Measurements from ENCODE around the gene PHETA1. TPM values are rescaled to one million over a fixed set of nuclear protein-coding genes. Genes with fewer than 3 reads are reported as not detected.

The PHETA1 gene
- total and polyA plus RNA-seq, 2 of the 13 experiments (the other 11 are each of a cell fraction or from before 2014, with no cell fraction given) = 11.3 to 20.8 TPM

DNA sequence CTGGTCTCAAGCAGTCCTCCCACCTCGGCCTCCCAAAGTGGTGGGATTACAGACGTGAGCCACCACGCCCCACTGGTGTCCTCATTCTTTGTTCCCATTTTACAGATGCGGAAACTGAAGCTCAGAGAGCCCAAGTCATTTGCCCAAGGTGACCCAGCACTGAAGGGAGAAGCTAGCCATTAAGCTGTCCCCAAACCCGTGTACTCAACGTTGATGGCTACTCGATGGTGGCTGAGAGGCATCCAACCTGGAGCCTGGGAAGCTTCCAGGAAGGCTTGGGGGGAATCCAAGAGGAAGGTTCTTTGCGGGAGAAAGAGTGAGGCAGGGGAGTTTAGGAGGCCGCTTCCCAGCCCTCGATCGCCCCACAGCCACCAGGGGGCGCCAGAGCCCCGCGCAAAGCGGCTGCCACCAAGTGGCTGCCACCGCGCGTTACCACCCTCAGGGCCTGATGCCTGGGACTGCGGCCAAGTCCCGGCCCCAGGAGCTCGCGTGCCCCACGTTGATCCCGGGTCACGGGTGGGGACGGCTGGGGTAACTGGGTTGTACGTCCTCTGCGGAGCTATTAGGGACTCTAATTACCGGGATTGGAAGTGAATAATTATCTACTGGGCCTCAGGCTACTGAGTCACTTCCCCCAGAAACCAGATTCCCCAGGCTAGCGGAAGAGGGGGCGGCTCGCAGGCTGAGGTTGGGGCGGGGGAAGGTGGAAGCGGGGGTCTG lies 28.0 kb upstream of the PHETA1 start (continued):
- TF ChIP-seq, protein P1, sequence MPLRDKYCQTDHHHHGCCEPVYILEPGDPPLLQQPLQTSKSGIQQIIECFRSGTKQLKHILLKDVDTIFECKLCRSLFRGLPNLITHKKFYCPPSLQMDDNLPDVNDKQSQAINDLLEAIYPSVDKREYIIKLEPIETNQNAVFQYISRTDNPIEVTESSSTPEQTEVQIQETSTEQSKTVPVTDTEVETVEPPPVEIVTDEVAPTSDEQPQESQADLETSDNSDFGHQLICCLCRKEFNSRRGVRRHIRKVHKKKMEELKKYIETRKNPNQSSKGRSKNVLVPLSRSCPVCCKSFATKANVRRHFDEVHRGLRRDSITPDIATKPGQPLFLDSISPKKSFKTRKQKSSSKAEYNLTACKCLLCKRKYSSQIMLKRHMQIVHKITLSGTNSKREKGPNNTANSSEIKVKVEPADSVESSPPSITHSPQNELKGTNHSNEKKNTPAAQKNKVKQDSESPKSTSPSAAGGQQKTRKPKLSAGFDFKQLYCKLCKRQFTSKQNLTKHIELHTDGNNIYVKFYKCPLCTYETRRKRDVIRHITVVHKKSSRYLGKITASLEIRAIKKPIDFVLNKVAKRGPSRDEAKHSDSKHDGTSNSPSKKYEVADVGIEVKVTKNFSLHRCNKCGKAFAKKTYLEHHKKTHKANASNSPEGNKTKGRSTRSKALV (CRISPR knock-in tag; IDR thresholded peaks at IDR 0.05) = no peak
- TF ChIP-seq, protein P2, sequence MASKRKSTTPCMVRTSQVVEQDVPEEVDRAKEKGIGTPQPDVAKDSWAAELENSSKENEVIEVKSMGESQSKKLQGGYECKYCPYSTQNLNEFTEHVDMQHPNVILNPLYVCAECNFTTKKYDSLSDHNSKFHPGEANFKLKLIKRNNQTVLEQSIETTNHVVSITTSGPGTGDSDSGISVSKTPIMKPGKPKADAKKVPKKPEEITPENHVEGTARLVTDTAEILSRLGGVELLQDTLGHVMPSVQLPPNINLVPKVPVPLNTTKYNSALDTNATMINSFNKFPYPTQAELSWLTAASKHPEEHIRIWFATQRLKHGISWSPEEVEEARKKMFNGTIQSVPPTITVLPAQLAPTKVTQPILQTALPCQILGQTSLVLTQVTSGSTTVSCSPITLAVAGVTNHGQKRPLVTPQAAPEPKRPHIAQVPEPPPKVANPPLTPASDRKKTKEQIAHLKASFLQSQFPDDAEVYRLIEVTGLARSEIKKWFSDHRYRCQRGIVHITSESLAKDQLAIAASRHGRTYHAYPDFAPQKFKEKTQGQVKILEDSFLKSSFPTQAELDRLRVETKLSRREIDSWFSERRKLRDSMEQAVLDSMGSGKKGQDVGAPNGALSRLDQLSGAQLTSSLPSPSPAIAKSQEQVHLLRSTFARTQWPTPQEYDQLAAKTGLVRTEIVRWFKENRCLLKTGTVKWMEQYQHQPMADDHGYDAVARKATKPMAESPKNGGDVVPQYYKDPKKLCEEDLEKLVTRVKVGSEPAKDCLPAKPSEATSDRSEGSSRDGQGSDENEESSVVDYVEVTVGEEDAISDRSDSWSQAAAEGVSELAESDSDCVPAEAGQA (IDR thresholded peaks at IDR 0.05; ENCODE audit: low read depth) = no peak
- TF ChIP-seq, protein P2 (CRISPR knock-in tag; IDR thresholded peaks at IDR 0.05; ENCODE audit: borderline replicate concordance) = no peak
- TF ChIP-seq, protein P3, sequence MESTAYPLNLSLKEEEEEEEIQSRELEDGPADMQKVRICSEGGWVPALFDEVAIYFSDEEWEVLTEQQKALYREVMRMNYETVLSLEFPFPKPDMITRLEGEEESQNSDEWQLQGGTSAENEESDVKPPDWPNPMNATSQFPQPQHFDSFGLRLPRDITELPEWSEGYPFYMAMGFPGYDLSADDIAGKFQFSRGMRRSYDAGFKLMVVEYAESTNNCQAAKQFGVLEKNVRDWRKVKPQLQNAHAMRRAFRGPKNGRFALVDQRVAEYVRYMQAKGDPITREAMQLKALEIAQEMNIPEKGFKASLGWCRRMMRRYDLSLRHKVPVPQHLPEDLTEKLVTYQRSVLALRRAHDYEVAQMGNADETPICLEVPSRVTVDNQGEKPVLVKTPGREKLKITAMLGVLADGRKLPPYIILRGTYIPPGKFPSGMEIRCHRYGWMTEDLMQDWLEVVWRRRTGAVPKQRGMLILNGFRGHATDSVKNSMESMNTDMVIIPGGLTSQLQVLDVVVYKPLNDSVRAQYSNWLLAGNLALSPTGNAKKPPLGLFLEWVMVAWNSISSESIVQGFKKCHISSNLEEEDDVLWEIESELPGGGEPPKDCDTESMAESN (CRISPR knock-in tag; conservative IDR thresholded peaks at IDR 0.05) = peak; percentile 47; the same call in 1 of the 2 replicates
- TF ChIP-seq AGO1 (IDR thresholded peaks at IDR 0.05; ENCODE audit: low read depth, low read length, poor library complexity, severe bottlenecking) (no peak), ZNF792 (CRISPR knock-in tag; IDR thresholded peaks at IDR 0.05) (no peak), SALL1 (CRISPR knock-in tag; IDR thresholded peaks at IDR 0.05) (peak; percentile 70; the same call in 1 of the 2 replicates), FOXP1 (IDR thresholded peaks at IDR 0.05) (no peak), FOXP1 (CRISPR knock-in tag; IDR thresholded peaks at IDR 0.05) (no peak), MTA1 (CRISPR knock-in tag; IDR thresholded peaks at IDR 0.05; ENCODE audit: borderline replicate concordance) (peak; percentile 63; the same call in 1 of the 2 replicates), KMT2B (CRISPR knock-in tag; IDR thresholded peaks at IDR 0.05) (0 out of 2 replicates have a peak, but pooled peaks have one; percentile 19), ATM (IDR thresholded peaks at IDR 0.05; ENCODE audit: borderline replicate concordance) (no peak), NR2C2 (CRISPR knock-in tag; IDR thresholded peaks at IDR 0.05; ENCODE audit: borderline replicate concordance) (no peak), FIP1L1 (IDR thresholded peaks at IDR 0.05; ENCODE audit: borderline replicate concordance, insufficient read depth, low read depth, low read length) (no peak), ERF (CRISPR knock-in tag; IDR thresholded peaks at IDR 0.05) (peak; percentile 61; the same call in 1 of the 2 replicates)
- TF ChIP-seq, protein P4, sequence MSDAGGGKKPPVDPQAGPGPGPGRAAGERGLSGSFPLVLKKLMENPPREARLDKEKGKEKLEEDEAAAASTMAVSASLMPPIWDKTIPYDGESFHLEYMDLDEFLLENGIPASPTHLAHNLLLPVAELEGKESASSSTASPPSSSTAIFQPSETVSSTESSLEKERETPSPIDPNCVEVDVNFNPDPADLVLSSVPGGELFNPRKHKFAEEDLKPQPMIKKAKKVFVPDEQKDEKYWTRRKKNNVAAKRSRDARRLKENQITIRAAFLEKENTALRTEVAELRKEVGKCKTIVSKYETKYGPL (CRISPR knock-in tag; IDR thresholded peaks at IDR 0.05) = no peak
- TF ChIP-seq, protein P5, sequence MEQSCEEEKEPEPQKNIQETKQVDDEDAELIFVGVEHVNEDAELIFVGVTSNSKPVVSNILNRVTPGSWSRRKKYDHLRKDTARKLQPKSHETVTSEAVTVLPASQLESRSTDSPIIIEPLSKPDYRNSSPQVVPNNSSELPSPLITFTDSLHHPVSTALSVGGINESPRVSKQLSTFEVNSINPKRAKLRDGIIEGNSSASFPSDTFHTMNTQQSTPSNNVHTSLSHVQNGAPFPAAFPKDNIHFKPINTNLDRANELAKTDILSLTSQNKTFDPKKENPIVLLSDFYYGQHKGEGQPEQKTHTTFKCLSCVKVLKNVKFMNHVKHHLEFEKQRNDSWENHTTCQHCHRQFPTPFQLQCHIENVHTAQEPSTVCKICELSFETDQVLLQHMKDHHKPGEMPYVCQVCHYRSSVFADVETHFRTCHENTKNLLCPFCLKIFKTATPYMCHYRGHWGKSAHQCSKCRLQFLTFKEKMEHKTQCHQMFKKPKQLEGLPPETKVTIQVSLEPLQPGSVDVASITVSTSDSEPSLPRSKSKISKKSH (CRISPR knock-in tag; IDR thresholded peaks at IDR 0.05; ENCODE audit: borderline replicate concordance) = no peak
